MCF 10A (cell line): ENCODE data around the gene CHRNA7. TPM values are rescaled to one million over a fixed set of nuclear protein-coding genes. Genes with fewer than 3 reads are reported as not detected.
"Not testable (repeated sequence)": the region's sequence is repeated elsewhere in the genome, so short reads cannot be mapped to it uniquely, and the experiment has no call there.

ENCODE experiments used
- BruUV-seq: library from RNA; stranded (reverse); fragments of 400-500 nt; replicated peaks from 2 replicates; lab custom pipeline; 2021; lab: Mats Ljungman, UMichigan
- CTCF ChIA-PET: fragments of 300-600 bp; sonication (Branson Sonifier 250); formaldehyde crosslinking; extraction: SDS; loops from one replicate; lab custom pipeline; 2021; ENCODE audit warnings: antibody characterized with exemption, inconsistent platforms; lab: Yijun Ruan, JAX
- POLR2A ChIA-PET: fragments of 300-600, 350-650 bp; sonication (Branson Sonifier 250); formaldehyde crosslinking; extraction: SDS; loops from one replicate; lab custom pipeline; 2020; ENCODE audit warnings: antibody characterized with exemption, inconsistent platforms; lab: Yijun Ruan, JAX
- DNase-seq: peaks from one replicate; pipeline ENCODE4 v3.0.0-alpha.2; 2018; ENCODE audit not compliant: unreplicated experiment
- H3K27ac Mint-ChIP-seq: one replicate; pipeline ENCODE4 v1.8.0; 2022; ENCODE audit warnings: mild to moderate bottlenecking, low read depth, mixed read lengths; ENCODE audit not compliant: unreplicated experiment
- H3K27me3 Mint-ChIP-seq: one replicate; pipeline ENCODE4 v1.8.0; 2022; ENCODE audit warnings: mixed read lengths; ENCODE audit not compliant: insufficient read depth, unreplicated experiment
- H3K36me3 Mint-ChIP-seq: one replicate; pipeline ENCODE4 v1.8.0; 2022; ENCODE audit warnings: mild to moderate bottlenecking, moderate library complexity, mixed read lengths; ENCODE audit not compliant: insufficient read depth, unreplicated experiment
- H3K4me1 Mint-ChIP-seq: one replicate; pipeline ENCODE4 v1.8.0; 2022; ENCODE audit warnings: mixed read lengths; ENCODE audit not compliant: insufficient read depth, unreplicated experiment
- H3K4me3 Mint-ChIP-seq: one replicate; pipeline ENCODE4 v1.8.0; 2022; ENCODE audit warnings: mild to moderate bottlenecking, moderate library complexity, mixed read lengths; ENCODE audit not compliant: unreplicated experiment
- H3K9me3 Mint-ChIP-seq: one replicate; pipeline ENCODE4 v1.8.0; 2022; ENCODE audit warnings: mixed read lengths; ENCODE audit not compliant: unreplicated experiment
- intact Hi-C: fragments of 100-400 bp; cut with micrococcal nuclease; formaldehyde crosslinking; loops from 2 replicates; pipeline ENCODE4 v1.14.1; 2022
- total RNA-seq: library from RNA; stranded (reverse); gene quantifications from 2 replicates; pipeline ENCODE4 v1.2.3, GENCODE V29; 2022

The CHRNA7 gene
- total RNA-seq, 1 experiment from 2014 or later, result 0.23 TPM

DNA sequence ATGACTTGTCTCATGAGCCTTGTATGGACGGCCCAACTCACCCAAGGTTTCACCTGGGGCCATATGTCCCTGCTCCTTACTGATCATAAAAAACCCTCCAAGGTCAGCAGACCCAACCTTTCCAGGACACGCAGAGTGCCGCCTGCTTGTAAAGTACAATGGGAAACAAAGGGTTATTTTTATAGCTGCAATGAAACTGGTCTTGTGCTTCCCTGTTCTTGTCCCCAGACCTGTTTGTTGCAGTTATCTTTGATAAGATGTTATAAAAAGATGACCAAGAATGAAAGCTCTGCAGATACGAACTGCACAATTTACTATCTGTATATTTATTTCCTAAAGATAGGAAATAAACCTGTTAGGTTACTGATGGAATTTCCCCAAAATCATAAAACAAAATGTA, 136.0 kb downstream of the CHRNA7 start:
- CTCF ChIA-PET, BruUV-seq, H3K27me3 Mint-ChIP-seq, DNase-seq, POLR2A ChIA-PET, intact Hi-C loops, H3K36me3 Mint-ChIP-seq, H3K4me3 Mint-ChIP-seq, H3K4me1 Mint-ChIP-seq, H3K27ac Mint-ChIP-seq, H3K9me3 Mint-ChIP-seq: not testable (repeated sequence)

DNA sequence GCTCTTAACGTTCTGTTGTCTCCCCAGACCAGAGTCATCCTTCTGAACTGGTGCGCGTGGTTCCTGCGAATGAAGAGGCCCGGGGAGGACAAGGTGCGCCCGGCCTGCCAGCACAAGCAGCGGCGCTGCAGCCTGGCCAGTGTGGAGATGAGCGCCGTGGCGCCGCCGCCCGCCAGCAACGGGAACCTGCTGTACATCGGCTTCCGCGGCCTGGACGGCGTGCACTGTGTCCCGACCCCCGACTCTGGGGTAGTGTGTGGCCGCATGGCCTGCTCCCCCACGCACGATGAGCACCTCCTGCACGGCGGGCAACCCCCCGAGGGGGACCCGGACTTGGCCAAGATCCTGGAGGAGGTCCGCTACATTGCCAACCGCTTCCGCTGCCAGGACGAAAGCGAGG, 137.6 kb downstream of the CHRNA7 start:
- BruUV-seq, H3K9me3 Mint-ChIP-seq, H3K36me3 Mint-ChIP-seq, CTCF ChIA-PET, H3K4me1 Mint-ChIP-seq, H3K4me3 Mint-ChIP-seq, POLR2A ChIA-PET, DNase-seq, intact Hi-C loops, H3K27me3 Mint-ChIP-seq, H3K27ac Mint-ChIP-seq: not testable (repeated sequence)

DNA sequence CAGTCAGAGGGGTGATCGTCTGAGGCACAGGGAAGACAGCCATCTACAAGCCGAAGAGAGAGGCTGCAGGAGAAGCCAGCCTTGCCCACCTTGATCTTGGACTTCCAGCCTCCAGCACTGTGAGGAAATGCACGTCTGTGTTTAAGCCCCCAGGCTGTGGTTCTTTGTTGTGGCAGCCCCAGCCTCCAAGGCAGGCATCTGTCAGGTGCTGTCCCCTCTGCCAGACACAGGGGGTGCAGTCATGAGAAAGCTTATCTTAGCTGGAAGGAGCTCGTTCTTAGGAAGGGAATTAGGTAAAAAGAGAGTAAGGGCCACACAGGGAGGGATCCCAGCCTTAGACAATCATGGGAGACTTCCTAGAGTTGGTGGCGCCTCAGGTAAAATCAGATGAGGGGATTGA, 150.3 kb downstream of the CHRNA7 start:
- H3K4me3 Mint-ChIP-seq, BruUV-seq, intact Hi-C loops, H3K9me3 Mint-ChIP-seq, H3K4me1 Mint-ChIP-seq, CTCF ChIA-PET, H3K27me3 Mint-ChIP-seq, POLR2A ChIA-PET, H3K27ac Mint-ChIP-seq, DNase-seq, H3K36me3 Mint-ChIP-seq: not testable (repeated sequence)

DNA sequence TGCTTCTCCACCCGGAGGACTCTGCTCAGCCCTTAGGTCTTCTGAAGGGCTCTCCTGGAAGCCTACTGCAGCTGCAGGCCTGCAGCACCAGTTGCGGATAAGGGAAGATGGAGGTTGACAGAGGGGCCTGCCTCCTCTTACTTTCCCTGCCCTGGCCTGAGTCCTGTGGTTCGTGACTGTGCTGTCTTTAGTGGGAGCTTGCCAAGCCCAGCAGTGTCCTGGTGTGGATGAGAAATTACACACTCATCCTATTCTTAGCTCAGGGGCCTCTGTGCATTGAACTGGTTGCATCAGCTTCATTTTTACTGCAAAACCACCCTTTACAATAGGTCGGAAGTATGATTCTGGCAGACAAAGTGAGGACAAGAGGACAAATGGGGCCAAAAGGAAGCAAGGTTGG, 163.5 kb downstream of the CHRNA7 start:
- H3K4me3 Mint-ChIP-seq, DNase-seq, H3K9me3 Mint-ChIP-seq, H3K4me1 Mint-ChIP-seq, intact Hi-C loops, BruUV-seq, H3K36me3 Mint-ChIP-seq, H3K27me3 Mint-ChIP-seq, CTCF ChIA-PET, H3K27ac Mint-ChIP-seq, POLR2A ChIA-PET: not testable (repeated sequence)

DNA sequence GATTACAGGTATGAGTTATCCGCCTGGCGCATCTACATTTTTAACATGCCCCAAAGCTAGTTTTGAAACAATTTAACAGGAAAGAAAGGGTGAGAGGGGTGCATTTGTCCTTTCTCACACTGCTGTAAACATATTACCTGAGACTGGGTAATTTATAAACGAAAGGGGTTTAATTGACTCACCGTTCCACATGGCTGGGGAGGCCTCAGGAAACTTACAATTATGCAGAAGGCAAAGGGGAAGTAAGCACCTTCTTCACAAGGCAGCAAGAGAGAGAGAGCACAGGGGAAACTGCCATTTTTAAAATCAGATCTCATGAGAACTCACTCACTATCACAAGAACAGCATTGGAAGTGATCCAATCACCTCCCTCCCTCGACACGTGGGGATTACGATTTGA, 165.9 kb downstream of the CHRNA7 start:
- H3K4me3 Mint-ChIP-seq, CTCF ChIA-PET, H3K27me3 Mint-ChIP-seq, H3K27ac Mint-ChIP-seq, POLR2A ChIA-PET, BruUV-seq, H3K36me3 Mint-ChIP-seq, H3K4me1 Mint-ChIP-seq, H3K9me3 Mint-ChIP-seq, DNase-seq, intact Hi-C loops: not testable (repeated sequence)

DNA sequence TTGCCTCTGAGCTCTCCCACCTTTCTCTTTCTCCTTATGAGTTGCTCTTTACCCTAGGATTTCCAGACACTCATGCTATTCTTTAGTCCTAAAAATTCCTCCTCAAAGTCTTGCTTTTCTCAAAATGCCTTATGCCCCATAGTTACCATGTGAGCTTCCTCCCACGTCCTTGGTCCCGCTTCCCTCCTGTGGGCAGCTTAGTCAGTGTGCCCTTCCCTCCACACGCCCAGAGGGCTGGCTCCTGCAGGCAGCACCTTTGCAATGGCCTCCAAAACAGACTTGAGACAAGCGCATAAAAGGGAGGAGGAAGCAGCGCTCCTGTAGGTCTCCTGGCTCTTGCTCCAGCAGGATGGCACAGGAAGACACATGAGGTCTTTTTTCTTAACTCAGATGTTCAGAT, 168.6 kb downstream of the CHRNA7 start:
- H3K27ac Mint-ChIP-seq, H3K27me3 Mint-ChIP-seq, DNase-seq, BruUV-seq, POLR2A ChIA-PET, H3K9me3 Mint-ChIP-seq, H3K4me3 Mint-ChIP-seq, H3K36me3 Mint-ChIP-seq, intact Hi-C loops, CTCF ChIA-PET, H3K4me1 Mint-ChIP-seq: not testable (repeated sequence)

DNA sequence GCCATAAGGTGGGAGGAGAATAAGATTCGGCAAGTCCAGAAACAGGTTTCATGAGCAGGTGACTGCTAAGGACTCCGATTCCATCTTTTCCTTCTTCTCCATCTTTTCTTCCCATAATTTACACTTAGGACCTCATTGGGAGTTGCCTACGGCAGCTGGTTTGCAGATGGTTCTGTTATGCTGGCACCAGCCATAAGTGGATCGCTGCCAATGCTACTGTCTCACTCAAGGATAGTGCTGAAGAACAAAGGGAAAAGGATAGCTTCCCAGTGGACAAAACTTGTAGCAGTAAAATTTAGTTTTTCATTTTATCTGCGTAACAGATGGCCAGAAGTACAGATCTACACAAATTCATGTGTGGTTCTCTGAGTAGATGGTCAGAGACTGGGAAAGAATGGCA, 178.8 kb downstream of the CHRNA7 start:
- H3K4me1 Mint-ChIP-seq, CTCF ChIA-PET, H3K36me3 Mint-ChIP-seq, DNase-seq, intact Hi-C loops, H3K9me3 Mint-ChIP-seq, H3K27ac Mint-ChIP-seq, H3K27me3 Mint-ChIP-seq, H3K4me3 Mint-ChIP-seq, BruUV-seq, POLR2A ChIA-PET: not testable (repeated sequence)
